GM12892 (cell line): ENCODE data around the gene EID3.
"Not testable (repeated sequence)": the region's sequence is repeated elsewhere in the genome, so short reads cannot be mapped to it uniquely, and the experiment has no call there.

Source experiments
- DNase-seq: peaks from one replicate; pipeline ENCODE4 v3.0.0; 2011; ENCODE audit not compliant: insufficient read length
- FAIRE-seq: peaks from 2 replicates; lab custom pipeline; 2011; peaks lifted over from hg19 to GRCh38; lab: Jason Lieb, UNC
- POLR2A ChIP-seq: IDR thresholded peaks from 2 replicates; pipeline ENCODE4 v1.6.1; 2011; ENCODE audit warnings: low read depth, low read length, control low read depth
- POLR2AphosphoS5 ChIP-seq: IDR thresholded peaks from 2 replicates; pipeline ENCODE4 v1.6.1; 2011; ENCODE audit warnings: low read depth, low read length, control low read depth
- TAF1 ChIP-seq: IDR thresholded peaks from 2 replicates; pipeline ENCODE4 v1.6.1; 2011; ENCODE audit warnings: low read depth, mild to moderate bottlenecking, control low read depth, low read length, borderline replicate concordance

EID3 gene

GRCh38 chr12:104316936-104317335 lies 13.4 kb downstream of the EID3 start:
- no peak for DNase-seq
- TF ChIP-seq POLR2A (no peak), TAF1 (no peak), POLR2AphosphoS5 (no peak)
- peak; percentile 14 for FAIRE-seq

- DNase-seq (no peak), FAIRE-seq (no peak)
- TF ChIP-seq POLR2A (no peak), POLR2AphosphoS5 (no peak), TAF1 (no peak)
These were observed 14.1 kb downstream of the EID3 start for GRCh38 chr12:104317538-104318210.

GRCh38 chr12:104319028-104319427 lies 15.5 kb downstream of the EID3 start:
- TF ChIP-seq POLR2AphosphoS5 (no peak), TAF1 (no peak), POLR2A (no peak)
- DNase-seq: no peak
- FAIRE-seq: no peak

GRCh38 chr12:104319918-104320626 lies 16.5 kb downstream of the EID3 start:
- FAIRE-seq: no peak
- no peak for DNase-seq
- TF ChIP-seq POLR2A (no peak), TAF1 (no peak), POLR2AphosphoS5 (no peak)

GRCh38 chr12:104320627-104321024 lies 17.1 kb downstream of the EID3 start:
- TF ChIP-seq POLR2AphosphoS5 (no peak), POLR2A (no peak), TAF1 (no peak)
- DNase-seq (no peak), FAIRE-seq (no peak)

- DNase-seq (no peak), FAIRE-seq (no peak)
- no peak for TF ChIP-seq TAF1
- no peak for TF ChIP-seq POLR2AphosphoS5
- no peak for TF ChIP-seq POLR2A
These were observed 18.4 kb downstream of the EID3 start for GRCh38 chr12:104321949-104322348.

GRCh38 chr12:104322533-104322932 lies 19.0 kb downstream of the EID3 start:
- DNase-seq, FAIRE-seq: not testable (repeated sequence)

- DNase-seq (no peak), FAIRE-seq (no peak)
- TF ChIP-seq POLR2AphosphoS5 (no peak), TAF1 (no peak), POLR2A (no peak)
These were observed 20.4 kb downstream of the EID3 start for GRCh38 chr12:104323899-104324298.

GRCh38 chr12:104328278-104328677 lies 24.7 kb downstream of the EID3 start:
- not testable (repeated sequence) for FAIRE-seq, DNase-seq

GRCh38 chr12:104328790-104329189 lies 25.3 kb downstream of the EID3 start:
- TF ChIP-seq POLR2AphosphoS5 (no peak), POLR2A (no peak), TAF1 (no peak)
- DNase-seq (no peak), FAIRE-seq (no peak)

- no peak for TF ChIP-seq TAF1
- no peak for TF ChIP-seq POLR2A
- no peak for TF ChIP-seq POLR2AphosphoS5
- DNase-seq: no peak
- no peak for FAIRE-seq
These were observed 26.4 kb downstream of the EID3 start for GRCh38 chr12:104329707-104330532.
